HEK293 (cell line): Measurements from ENCODE around the gene TACC2.

Experiments used
- CTCF ChIA-PET: fragments of 350-600 bp; formaldehyde crosslinking; extraction: SDS; loops from one replicate; lab custom pipeline; 2021; ENCODE audit warnings: antibody characterized with exemption; lab: Yijun Ruan, JAX
- POLR2A ChIA-PET: fragments of 300-600 bp; formaldehyde crosslinking; extraction: SDS; loops from one replicate; lab custom pipeline; 2020; ENCODE audit warnings: antibody characterized with exemption, inconsistent platforms; lab: Yijun Ruan, JAX
- H3K27ac ChIP-seq: fragments of 200-500 bp; sonication (Bioruptor generic); 2 replicates; pipeline ENCODE4 v1.5.1; 2014; ENCODE audit warnings: low read depth, low read length, control low read depth, inconsistent platforms; ENCODE audit errors: extremely low read depth
- H3K36me3 ChIP-seq, 2 experiments: fragments of 200-500 bp in 1 of 2; sonication (Bioruptor generic) in 1 of 2; 1 replicate in 1 of 2; 2 replicates in 1 of 2; pipeline ENCODE4 v1.5.1; 2014 to 2017; ENCODE audit warnings: inconsistent platforms in 2 of 2, low read length in 2 of 2; ENCODE audit not compliant: control insufficient read depth in 2 of 2, insufficient read depth in 1 of 2
- H3K4me1 ChIP-seq: fragments of 200-500 bp; sonication (Bioruptor generic); 2 replicates; pipeline ENCODE4 v1.5.1; 2014; ENCODE audit warnings: mild to moderate bottlenecking, low read length, inconsistent platforms; ENCODE audit not compliant: control insufficient read depth, insufficient read depth
- H3K4me3 ChIP-seq: 2 replicates; pipeline ENCODE4 v1.5.1; 2011; ENCODE audit warnings: low read depth, mild to moderate bottlenecking, control low read depth, low read length, moderate library complexity
- H3K9me3 ChIP-seq: fragments of 200-500 bp; sonication (Bioruptor generic); 2 replicates; pipeline ENCODE4 v1.5.1; 2014; ENCODE audit warnings: low read depth, low read length, inconsistent platforms; ENCODE audit not compliant: control insufficient read depth, insufficient read depth
- BCL11A ChIP-seq: fragments of 450-650 bp; formaldehyde crosslinking; IDR thresholded peaks from 2 replicates; pipeline ENCODE4 v1.5.1; 2016; ENCODE audit warnings: low read depth, missing biosample characterization, missing genetic modification characterization
- KLF16 ChIP-seq: fragments of 450-650 bp; formaldehyde crosslinking; IDR thresholded peaks from 2 replicates; pipeline ENCODE4 v1.5.1; 2017; ENCODE audit warnings: missing biosample characterization, missing genetic modification characterization
- MZF1 ChIP-seq: fragments of 450-650 bp; formaldehyde crosslinking; IDR thresholded peaks from 2 replicates; pipeline ENCODE4 v1.5.1; 2017; ENCODE audit warnings: missing biosample characterization, missing genetic modification characterization, borderline replicate concordance
- ZBTB20 ChIP-seq: fragments of 450-650 bp; formaldehyde crosslinking; IDR thresholded peaks from 2 replicates; pipeline ENCODE4 v1.5.1; 2016; ENCODE audit warnings: missing biosample characterization, missing genetic modification characterization
- ZNF16 ChIP-seq: fragments of 450-650 bp; formaldehyde crosslinking; IDR thresholded peaks from 2 replicates; pipeline ENCODE4 v1.5.1; 2016; ENCODE audit warnings: low read depth, missing biosample characterization, missing genetic modification characterization
- ZNF169 ChIP-seq: fragments of 450-650 bp; formaldehyde crosslinking; IDR thresholded peaks from 2 replicates; pipeline ENCODE4 v1.5.1; 2016; ENCODE audit warnings: missing biosample characterization, missing genetic modification characterization
- ZNF292 ChIP-seq: fragments of 450-650 bp; formaldehyde crosslinking; IDR thresholded peaks from 2 replicates; pipeline ENCODE4 v1.5.1; 2016; ENCODE audit warnings: low read depth, missing biosample characterization, missing genetic modification characterization, borderline replicate concordance
- ZNF366 ChIP-seq: fragments of 450-650 bp; formaldehyde crosslinking; conservative IDR thresholded peaks from 2 replicates; pipeline ENCODE4 v1.5.1; 2016; ENCODE audit warnings: missing biosample characterization, missing genetic modification characterization
- ZNF37A ChIP-seq: fragments of 450-650 bp; IDR thresholded peaks from 2 replicates; pipeline ENCODE4 v1.5.1; 2018; ENCODE audit warnings: missing biosample characterization, missing genetic modification characterization
- ZNF560 ChIP-seq: fragments of 450-650 bp; formaldehyde crosslinking; IDR thresholded peaks from 2 replicates; pipeline ENCODE4 v1.5.1; 2017; ENCODE audit warnings: missing biosample characterization, missing genetic modification characterization, borderline replicate concordance
- ZNF600 ChIP-seq: fragments of 450-650 bp; formaldehyde crosslinking; IDR thresholded peaks from 2 replicates; pipeline ENCODE4 v1.5.1; 2016; ENCODE audit warnings: missing biosample characterization, missing genetic modification characterization
- ZNF629 ChIP-seq: fragments of 450-650 bp; formaldehyde crosslinking; IDR thresholded peaks from 2 replicates; pipeline ENCODE4 v1.5.1; 2017; ENCODE audit warnings: missing biosample characterization, missing genetic modification characterization
- ZNF777 ChIP-seq: fragments of 450-650 bp; formaldehyde crosslinking; IDR thresholded peaks from 2 replicates; pipeline ENCODE4 v1.5.1; 2017; ENCODE audit warnings: missing biosample characterization, missing genetic modification characterization, borderline replicate concordance
- ZNF830 ChIP-seq: fragments of 450-650 bp; IDR thresholded peaks from 2 replicates; pipeline ENCODE4 v1.5.0; 2018; ENCODE audit warnings: missing biosample characterization, missing genetic modification characterization, low read depth, mild to moderate bottlenecking, moderate library complexity
- TF ChIP-seq, protein P1 (sequence below): fragments of 450-650 bp; formaldehyde crosslinking; IDR thresholded peaks from 2 replicates; pipeline ENCODE4 v1.5.1; 2016; ENCODE audit warnings: missing biosample characterization, missing genetic modification characterization
- TF ChIP-seq, protein P2 (sequence below): fragments of 450-650 bp; formaldehyde crosslinking; IDR thresholded peaks from 2 replicates; pipeline ENCODE4 v1.5.1; 2016; ENCODE audit warnings: missing biosample characterization, missing genetic modification characterization
- TF ChIP-seq, protein P3 (sequence below): fragments of 450-650 bp; IDR thresholded peaks from 2 replicates; pipeline ENCODE4 v1.5.1; 2018; ENCODE audit warnings: missing biosample characterization, mild to moderate bottlenecking, missing genetic modification characterization
- TF ChIP-seq, protein P4 (sequence below): fragments of 450-650 bp; formaldehyde crosslinking; IDR thresholded peaks from 2 replicates; pipeline ENCODE4 v1.5.1; 2016; ENCODE audit warnings: missing biosample characterization, missing genetic modification characterization, borderline replicate concordance

The TACC2 gene

DNA sequence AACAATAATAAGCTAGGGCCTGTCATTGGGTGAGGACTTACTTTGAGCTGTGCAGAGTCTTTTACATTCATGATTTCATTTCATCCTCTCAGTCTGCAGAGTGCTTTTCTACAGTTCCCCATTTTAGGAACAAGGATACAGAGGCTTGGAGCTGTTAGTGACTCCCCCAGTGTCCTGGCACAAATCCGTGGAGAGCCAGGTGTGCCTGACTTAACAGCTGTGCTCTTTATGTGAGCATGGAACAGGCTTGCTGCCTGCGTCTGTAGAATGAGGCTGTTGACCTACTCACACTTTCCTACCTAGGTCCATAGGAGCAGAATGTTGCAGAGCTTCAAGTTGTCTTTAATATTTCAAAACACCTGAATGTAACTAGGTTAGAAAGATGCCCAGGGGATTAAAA, 231.8 kb downstream of the TACC2 start:
- Histone ChIP-seq H3K27ac (no peak overlapping the region), H3K4me3 (no peak overlapping the region), H3K9me3 (no peaks in the 10 kb centered on the region)
- CTCF ChIA-PET = interaction anchor here (0.6 to 2.2 kb wide), 2 partner anchors 10 to 47 kb away, joined by 3 to 10 read pairs; no protein-coding TSS in a partner anchor
- TF ChIP-seq ZNF600 (tag by site-specific recombination) (no peak), BCL11A (tag by site-specific recombination) (no peak), ZNF560 (tag by site-specific recombination) (no peak), KLF16 (tag by site-specific recombination) (no peak), ZBTB20 (tag by site-specific recombination) (no peak), ZNF16 (tag by site-specific recombination) (no peak), ZNF37A (tag by site-specific recombination) (no peak), ZNF830 (tag by site-specific recombination) (no peak), ZNF366 (tag by site-specific recombination) (no peak), ZNF292 (tag by site-specific recombination) (no peak), ZNF169 (tag by site-specific recombination) (no peak), ZNF629 (tag by site-specific recombination) (no peak), ZNF777 (tag by site-specific recombination) (no peak), MZF1 (no peak)
- TF ChIP-seq, protein P1, sequence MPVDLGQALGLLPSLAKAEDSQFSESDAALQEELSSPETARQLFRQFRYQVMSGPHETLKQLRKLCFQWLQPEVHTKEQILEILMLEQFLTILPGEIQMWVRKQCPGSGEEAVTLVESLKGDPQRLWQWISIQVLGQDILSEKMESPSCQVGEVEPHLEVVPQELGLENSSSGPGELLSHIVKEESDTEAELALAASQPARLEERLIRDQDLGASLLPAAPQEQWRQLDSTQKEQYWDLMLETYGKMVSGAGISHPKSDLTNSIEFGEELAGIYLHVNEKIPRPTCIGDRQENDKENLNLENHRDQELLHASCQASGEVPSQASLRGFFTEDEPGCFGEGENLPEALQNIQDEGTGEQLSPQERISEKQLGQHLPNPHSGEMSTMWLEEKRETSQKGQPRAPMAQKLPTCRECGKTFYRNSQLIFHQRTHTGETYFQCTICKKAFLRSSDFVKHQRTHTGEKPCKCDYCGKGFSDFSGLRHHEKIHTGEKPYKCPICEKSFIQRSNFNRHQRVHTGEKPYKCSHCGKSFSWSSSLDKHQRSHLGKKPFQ = no peak
- TF ChIP-seq, protein P2, sequence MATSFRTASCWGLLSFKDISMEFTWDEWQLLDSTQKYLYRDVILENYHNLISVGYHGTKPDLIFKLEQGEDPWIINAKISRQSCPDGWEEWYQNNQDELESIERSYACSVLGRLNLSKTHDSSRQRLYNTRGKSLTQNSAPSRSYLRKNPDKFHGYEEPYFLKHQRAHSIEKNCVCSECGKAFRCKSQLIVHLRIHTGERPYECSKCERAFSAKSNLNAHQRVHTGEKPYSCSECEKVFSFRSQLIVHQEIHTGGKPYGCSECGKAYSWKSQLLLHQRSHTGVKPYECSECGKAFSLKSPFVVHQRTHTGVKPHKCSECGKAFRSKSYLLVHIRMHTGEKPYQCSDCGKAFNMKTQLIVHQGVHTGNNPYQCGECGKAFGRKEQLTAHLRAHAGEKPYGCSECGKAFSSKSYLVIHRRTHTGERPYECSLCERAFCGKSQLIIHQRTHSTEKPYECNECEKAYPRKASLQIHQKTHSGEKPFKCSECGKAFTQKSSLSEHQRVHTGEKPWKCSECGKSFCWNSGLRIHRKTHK (tag by site-specific recombination) = no peak
- TF ChIP-seq, protein P3, sequence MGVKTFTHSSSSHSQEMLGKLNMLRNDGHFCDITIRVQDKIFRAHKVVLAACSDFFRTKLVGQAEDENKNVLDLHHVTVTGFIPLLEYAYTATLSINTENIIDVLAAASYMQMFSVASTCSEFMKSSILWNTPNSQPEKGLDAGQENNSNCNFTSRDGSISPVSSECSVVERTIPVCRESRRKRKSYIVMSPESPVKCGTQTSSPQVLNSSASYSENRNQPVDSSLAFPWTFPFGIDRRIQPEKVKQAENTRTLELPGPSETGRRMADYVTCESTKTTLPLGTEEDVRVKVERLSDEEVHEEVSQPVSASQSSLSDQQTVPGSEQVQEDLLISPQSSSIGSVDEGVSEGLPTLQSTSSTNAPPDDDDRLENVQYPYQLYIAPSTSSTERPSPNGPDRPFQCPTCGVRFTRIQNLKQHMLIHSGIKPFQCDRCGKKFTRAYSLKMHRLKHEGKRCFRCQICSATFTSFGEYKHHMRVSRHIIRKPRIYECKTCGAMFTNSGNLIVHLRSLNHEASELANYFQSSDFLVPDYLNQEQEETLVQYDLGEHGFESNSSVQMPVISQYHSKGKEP (tag by site-specific recombination) = no peak
- TF ChIP-seq, protein P4, sequence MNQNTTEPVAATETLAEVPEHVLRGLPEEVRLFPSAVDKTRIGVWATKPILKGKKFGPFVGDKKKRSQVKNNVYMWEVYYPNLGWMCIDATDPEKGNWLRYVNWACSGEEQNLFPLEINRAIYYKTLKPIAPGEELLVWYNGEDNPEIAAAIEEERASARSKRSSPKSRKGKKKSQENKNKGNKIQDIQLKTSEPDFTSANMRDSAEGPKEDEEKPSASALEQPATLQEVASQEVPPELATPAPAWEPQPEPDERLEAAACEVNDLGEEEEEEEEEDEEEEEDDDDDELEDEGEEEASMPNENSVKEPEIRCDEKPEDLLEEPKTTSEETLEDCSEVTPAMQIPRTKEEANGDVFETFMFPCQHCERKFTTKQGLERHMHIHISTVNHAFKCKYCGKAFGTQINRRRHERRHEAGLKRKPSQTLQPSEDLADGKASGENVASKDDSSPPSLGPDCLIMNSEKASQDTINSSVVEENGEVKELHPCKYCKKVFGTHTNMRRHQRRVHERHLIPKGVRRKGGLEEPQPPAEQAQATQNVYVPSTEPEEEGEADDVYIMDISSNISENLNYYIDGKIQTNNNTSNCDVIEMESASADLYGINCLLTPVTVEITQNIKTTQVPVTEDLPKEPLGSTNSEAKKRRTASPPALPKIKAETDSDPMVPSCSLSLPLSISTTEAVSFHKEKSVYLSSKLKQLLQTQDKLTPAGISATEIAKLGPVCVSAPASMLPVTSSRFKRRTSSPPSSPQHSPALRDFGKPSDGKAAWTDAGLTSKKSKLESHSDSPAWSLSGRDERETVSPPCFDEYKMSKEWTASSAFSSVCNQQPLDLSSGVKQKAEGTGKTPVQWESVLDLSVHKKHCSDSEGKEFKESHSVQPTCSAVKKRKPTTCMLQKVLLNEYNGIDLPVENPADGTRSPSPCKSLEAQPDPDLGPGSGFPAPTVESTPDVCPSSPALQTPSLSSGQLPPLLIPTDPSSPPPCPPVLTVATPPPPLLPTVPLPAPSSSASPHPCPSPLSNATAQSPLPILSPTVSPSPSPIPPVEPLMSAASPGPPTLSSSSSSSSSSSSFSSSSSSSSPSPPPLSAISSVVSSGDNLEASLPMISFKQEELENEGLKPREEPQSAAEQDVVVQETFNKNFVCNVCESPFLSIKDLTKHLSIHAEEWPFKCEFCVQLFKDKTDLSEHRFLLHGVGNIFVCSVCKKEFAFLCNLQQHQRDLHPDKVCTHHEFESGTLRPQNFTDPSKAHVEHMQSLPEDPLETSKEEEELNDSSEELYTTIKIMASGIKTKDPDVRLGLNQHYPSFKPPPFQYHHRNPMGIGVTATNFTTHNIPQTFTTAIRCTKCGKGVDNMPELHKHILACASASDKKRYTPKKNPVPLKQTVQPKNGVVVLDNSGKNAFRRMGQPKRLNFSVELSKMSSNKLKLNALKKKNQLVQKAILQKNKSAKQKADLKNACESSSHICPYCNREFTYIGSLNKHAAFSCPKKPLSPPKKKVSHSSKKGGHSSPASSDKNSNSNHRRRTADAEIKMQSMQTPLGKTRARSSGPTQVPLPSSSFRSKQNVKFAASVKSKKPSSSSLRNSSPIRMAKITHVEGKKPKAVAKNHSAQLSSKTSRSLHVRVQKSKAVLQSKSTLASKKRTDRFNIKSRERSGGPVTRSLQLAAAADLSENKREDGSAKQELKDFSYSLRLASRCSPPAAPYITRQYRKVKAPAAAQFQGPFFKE (tag by site-specific recombination) = no peak
- TF ChIP-seq, all 188 proteins: peak for 0
- no peaks in the 10 kb centered on the region for H3K4me1 ChIP-seq
- peaks cover 0 to 20% of the 10 kb centered on the region in 2 experiments; a peak in 1 of 3 replicates for H3K36me3 ChIP-seq
- POLR2A ChIA-PET = no interaction called here
